GM23338 (cell line): ENCODE data around the gene DLG2.

Experiments
- CREB1 ChIP-seq: fragments of 250-450 bp; sonication (Bioruptor Pico); IDR thresholded peaks from 2 replicates; pipeline ENCODE4 v1.5.0; 2020; ENCODE audit warnings: low read depth, mild to moderate bottlenecking, moderate library complexity
- CTCF ChIP-seq, 2 experiments: fragments of 200-600 bp in 1 of 2; sonication (generic) in 1 of 2; conservative IDR thresholded peaks; 2 replicates each; pipeline versions ENCODE4 v1.5.1 to v1.6.1; 2016 to 2017; ENCODE audit warnings: antibody characterized with exemption in 2 of 2, low read depth in 2 of 2, mild to moderate bottlenecking in 2 of 2, moderate library complexity in 1 of 2
- ETS1 ChIP-seq: IDR thresholded peaks from 2 replicates; pipeline ENCODE4 v1.6.1; 2016; ENCODE audit warnings: antibody characterized with exemption
- EZH2 ChIP-seq: fragments of 200-600 bp; sonication (generic); IDR thresholded peaks from one replicate; pipeline ENCODE4 v1.8.0; 2017; ENCODE audit warnings: antibody characterized with exemption, mild to moderate bottlenecking, low read depth; ENCODE audit not compliant: unreplicated experiment
- EZH2phosphoT487 ChIP-seq: fragments of 200-600 bp; sonication (generic); IDR thresholded peaks from one replicate; pipeline ENCODE4 v1.8.1; 2018; ENCODE audit warnings: antibody characterized with exemption; ENCODE audit not compliant: unreplicated experiment
- JUNB ChIP-seq: IDR thresholded peaks from one replicate; pipeline ENCODE4 v1.6.1; 2016; ENCODE audit warnings: antibody characterized with exemption; ENCODE audit not compliant: unreplicated experiment
- NANOG ChIP-seq: IDR thresholded peaks from 2 replicates; pipeline ENCODE4 v1.6.1; 2016; ENCODE audit warnings: antibody characterized with exemption, borderline replicate concordance
- POLR2AphosphoS5 ChIP-seq: IDR thresholded peaks from 2 replicates; pipeline ENCODE4 v1.6.1; 2016; ENCODE audit warnings: antibody characterized with exemption, low read depth
- REST ChIP-seq: IDR thresholded peaks from one replicate; pipeline ENCODE4 v1.6.1; 2018; ENCODE audit warnings: antibody characterized with exemption; ENCODE audit not compliant: unreplicated experiment
- STAT1 ChIP-seq: IDR thresholded peaks from one replicate; pipeline ENCODE4 v1.6.1; 2016; ENCODE audit warnings: antibody characterized with exemption; ENCODE audit not compliant: unreplicated experiment
- ZNF114 ChIP-seq: fragments of 250-450 bp; sonication (Bioruptor Pico); IDR thresholded peaks from 2 replicates; pipeline ENCODE4 v1.5.0; 2020; ENCODE audit warnings: mild to moderate bottlenecking, moderate library complexity
- ZNF331 ChIP-seq: fragments of 250-450 bp; sonication (Bioruptor Pico); IDR thresholded peaks from 2 replicates; pipeline ENCODE4 v1.5.0; 2020; ENCODE audit warnings: low read depth, mild to moderate bottlenecking, moderate library complexity

- TF ChIP-seq POLR2AphosphoS5 (no peak), CTCF (conservative IDR thresholded peaks at IDR 0.05; ENCODE audit: low read depth in 2 of 2) (no peak), EZH2 (no peak), CREB1 (CRISPR knock-in tag) (peak; percentile 39; the same call in 1 of the 2 replicates), ZNF331 (CRISPR knock-in tag) (no peak), REST (no peak), EZH2phosphoT487 (no peak), ETS1 (no peak), JUNB (no peak), STAT1 (no peak), ZNF114 (CRISPR knock-in tag) (no peak), NANOG (no peak)
Measured at GRCh38 chr11:84234462-84235202, 1392.5 kb downstream of the DLG2 start.
